ENCODE measurements around the gene FOLR2.

DNA sequence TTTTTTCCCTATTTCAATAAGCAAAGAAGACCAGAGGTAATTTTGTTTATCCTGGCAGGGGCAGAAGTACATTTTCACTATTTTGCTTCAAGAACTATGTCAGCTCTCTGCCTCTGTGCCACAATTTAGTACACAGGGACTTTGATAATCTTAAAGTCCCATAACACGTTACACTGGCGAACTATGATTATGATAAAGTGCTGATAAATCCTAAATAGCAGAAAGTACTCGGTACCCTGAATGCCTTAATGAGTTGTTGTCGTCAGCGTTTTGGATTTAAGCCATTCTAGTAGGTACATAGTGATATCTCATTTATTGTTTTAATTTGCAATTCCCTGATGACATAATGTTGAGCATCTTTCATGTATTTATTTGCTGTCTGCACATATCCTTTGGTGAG, 44.0 kb downstream of the FOLR2 start:
- TF ChIP-seq EZH2 (IDR thresholded peaks at IDR 0.05; ENCODE audit: insufficient read depth, poor library complexity, severe bottlenecking) (no peak), EZH2phosphoT487 (IDR thresholded peaks at IDR 0.05; ENCODE audit: insufficient read depth, low read depth) (no peak)
